K562 (cell line): ENCODE measurements around the gene LTO1. TPM values are rescaled to one million over a fixed set of nuclear protein-coding genes. Genes with fewer than 3 reads are reported as not detected.

Experiments used
- HNRNPUL1 ChIP-seq: fragments of 200-400 bp; formaldehyde crosslinking; IDR thresholded peaks from 2 replicates; pipeline ENCODE4 v1.6.1; 2017; ENCODE audit warnings: low read length
- SREBF2 ChIP-seq: sonication (generic); formaldehyde crosslinking; IDR thresholded peaks from 2 replicates; pipeline ENCODE4 v1.4.0; 2020; ENCODE audit warnings: mild to moderate bottlenecking, missing genetic modification reagents
- STAT5B ChIP-seq: fragments of 250-450 bp; sonication (Bioruptor Pico); IDR thresholded peaks from 2 replicates; pipeline ENCODE4 v1.8.0; 2021; ENCODE audit warnings: mild to moderate bottlenecking, inconsistent platforms
- polyA plus RNA-seq, 8 experiments: library from polyadenylated mRNA; depleted of rRNA in 4 of 8; stranded (reverse) in 5 of 8; unstranded in 3 of 8; fragments of >200 nt; fragmentation: Nextera tagmentation in 2 of 8; fragmentation: Illumina TruSeq in 1 of 8; extraction: Ambion mirVana in 2 of 8; extraction: Trizol in 1 of 8; gene quantifications; 2 replicates each; pipeline versions ENCODE4 v1.2.1 to v1.2.3, GENCODE V29; 2011 to 2014; ENCODE audit warnings: inconsistent platforms in 1 of 8, missing spikeins in 1 of 8
- total RNA-seq, 7 experiments: library from RNA; depleted of rRNA in 6 of 7; stranded (reverse); fragments of >200 nt in 6 of 7; fragmentation: Illumina TruSeq in 2 of 7; extraction: Trizol in 2 of 7; gene quantifications; 2 replicates each; pipeline versions ENCODE4 v1.2.1 to v1.2.3, GENCODE V29; 2011 to 2021; ENCODE audit warnings: low replicate concordance in 1 of 7
- TF ChIP-seq, protein P1 (sequence below), 2 experiments: fragments of 450-650 bp in 1 of 2; sonication (generic) in 1 of 2; formaldehyde crosslinking in 1 of 2; IDR thresholded peaks; 2 replicates each; pipeline versions ENCODE4 v1.7.1 to v1.9.0; 2016 to 2022; ENCODE audit warnings: inconsistent platforms in 1 of 2, mild to moderate bottlenecking in 1 of 2, missing genetic modification reagents in 1 of 2

Gene LTO1
- total and polyA plus RNA-seq, 9 of the 15 experiments (the other 6 are each of a cell fraction or from before 2014, with no cell fraction given), result 2.6 to 43.4 (median 19.1) TPM

DNA sequence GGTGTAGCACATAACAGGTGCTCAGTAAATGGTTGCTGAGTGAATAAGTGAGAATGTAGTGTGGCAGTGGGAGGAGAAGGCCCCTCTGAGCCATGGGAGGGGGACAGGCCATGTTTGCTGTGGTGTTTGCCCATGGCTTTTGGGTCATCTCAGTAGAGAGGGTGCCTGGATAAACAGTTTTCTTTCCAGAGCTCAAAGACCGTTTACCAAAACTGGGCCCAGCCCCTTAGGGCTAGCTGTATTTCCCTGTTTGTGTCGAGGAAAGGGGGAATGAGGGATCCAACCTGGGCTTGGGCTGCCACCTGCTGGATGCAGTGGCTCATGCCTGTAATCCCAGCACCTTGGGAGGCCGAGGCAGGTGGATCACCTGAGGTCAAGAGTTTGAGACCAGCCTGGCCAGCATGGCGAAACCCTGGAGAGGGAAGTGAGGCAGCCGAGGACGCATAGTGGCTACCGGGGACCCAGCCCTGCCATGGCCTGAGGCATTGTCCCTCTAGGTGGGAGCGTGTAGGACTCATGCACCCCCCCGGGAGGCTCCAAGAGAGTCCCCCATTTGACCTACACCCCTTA is 8.7 kb upstream of the LTO1 start (continued):
- TF ChIP-seq SREBF2 (CRISPR knock-in tag), result no peak
- no peak for TF ChIP-seq STAT5B (CRISPR knock-in tag)
- TF ChIP-seq HNRNPUL1, result no peak
- TF ChIP-seq, protein P1, sequence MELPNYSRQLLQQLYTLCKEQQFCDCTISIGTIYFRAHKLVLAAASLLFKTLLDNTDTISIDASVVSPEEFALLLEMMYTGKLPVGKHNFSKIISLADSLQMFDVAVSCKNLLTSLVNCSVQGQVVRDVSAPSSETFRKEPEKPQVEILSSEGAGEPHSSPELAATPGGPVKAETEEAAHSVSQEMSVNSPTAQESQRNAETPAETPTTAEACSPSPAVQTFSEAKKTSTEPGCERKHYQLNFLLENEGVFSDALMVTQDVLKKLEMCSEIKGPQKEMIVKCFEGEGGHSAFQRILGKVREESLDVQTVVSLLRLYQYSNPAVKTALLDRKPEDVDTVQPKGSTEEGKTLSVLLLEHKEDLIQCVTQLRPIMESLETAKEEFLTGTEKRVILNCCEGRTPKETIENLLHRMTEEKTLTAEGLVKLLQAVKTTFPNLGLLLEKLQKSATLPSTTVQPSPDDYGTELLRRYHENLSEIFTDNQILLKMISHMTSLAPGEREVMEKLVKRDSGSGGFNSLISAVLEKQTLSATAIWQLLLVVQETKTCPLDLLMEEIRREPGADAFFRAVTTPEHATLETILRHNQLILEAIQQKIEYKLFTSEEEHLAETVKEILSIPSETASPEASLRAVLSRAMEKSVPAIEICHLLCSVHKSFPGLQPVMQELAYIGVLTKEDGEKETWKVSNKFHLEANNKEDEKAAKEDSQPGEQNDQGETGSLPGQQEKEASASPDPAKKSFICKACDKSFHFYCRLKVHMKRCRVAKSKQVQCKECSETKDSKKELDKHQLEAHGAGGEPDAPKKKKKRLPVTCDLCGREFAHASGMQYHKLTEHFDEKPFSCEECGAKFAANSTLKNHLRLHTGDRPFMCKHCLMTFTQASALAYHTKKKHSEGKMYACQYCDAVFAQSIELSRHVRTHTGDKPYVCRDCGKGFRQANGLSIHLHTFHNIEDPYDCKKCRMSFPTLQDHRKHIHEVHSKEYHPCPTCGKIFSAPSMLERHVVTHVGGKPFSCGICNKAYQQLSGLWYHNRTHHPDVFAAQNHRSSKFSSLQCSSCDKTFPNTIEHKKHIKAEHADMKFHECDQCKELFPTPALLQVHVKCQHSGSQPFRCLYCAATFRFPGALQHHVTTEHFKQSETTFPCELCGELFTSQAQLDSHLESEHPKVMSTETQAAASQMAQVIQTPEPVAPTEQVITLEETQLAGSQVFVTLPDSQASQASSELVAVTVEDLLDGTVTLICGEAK (IDR thresholded peaks at IDR 0.05), result no peak
- TF ChIP-seq, protein P1 (CRISPR knock-in tag; IDR thresholded peaks at IDR 0.05), result no peak
